Lower leg skin (tissue), 3 donors: ENCODE measurements around the gene ARHGAP24.

Experiments used
- CTCF ChIP-seq, 3 donors: fragments of 450-650 bp; IDR thresholded peaks; one replicate each; pipeline ENCODE4 v1.5.1; 2016; ENCODE audit warnings: antibody characterized with exemption in 3 of 3, mild to moderate bottlenecking in 3 of 3, moderate library complexity in 2 of 3
- POLR2A ChIP-seq, 2 donors: fragments of 450-650 bp; IDR thresholded peaks; one replicate each; pipeline ENCODE4 v1.6.1; 2016 to 2017; ENCODE audit warnings: antibody characterized with exemption in 2 of 2, mild to moderate bottlenecking in 1 of 2, moderate library complexity in 1 of 2

- TF ChIP-seq CTCF (IDR thresholded peaks at IDR 0.05) (no peak), POLR2A (IDR thresholded peaks at IDR 0.05) (no peak)
These were observed 540.7 kb downstream of the ARHGAP24 start for GRCh38 chr4:86015412-86016350.
